Measurements from ENCODE around the gene DSCAML1.
"Not testable (repeated sequence)": the region's sequence is repeated elsewhere in the genome, so short reads cannot be mapped to it uniquely, and the experiment has no call there.

DSCAML1 gene

DNA sequence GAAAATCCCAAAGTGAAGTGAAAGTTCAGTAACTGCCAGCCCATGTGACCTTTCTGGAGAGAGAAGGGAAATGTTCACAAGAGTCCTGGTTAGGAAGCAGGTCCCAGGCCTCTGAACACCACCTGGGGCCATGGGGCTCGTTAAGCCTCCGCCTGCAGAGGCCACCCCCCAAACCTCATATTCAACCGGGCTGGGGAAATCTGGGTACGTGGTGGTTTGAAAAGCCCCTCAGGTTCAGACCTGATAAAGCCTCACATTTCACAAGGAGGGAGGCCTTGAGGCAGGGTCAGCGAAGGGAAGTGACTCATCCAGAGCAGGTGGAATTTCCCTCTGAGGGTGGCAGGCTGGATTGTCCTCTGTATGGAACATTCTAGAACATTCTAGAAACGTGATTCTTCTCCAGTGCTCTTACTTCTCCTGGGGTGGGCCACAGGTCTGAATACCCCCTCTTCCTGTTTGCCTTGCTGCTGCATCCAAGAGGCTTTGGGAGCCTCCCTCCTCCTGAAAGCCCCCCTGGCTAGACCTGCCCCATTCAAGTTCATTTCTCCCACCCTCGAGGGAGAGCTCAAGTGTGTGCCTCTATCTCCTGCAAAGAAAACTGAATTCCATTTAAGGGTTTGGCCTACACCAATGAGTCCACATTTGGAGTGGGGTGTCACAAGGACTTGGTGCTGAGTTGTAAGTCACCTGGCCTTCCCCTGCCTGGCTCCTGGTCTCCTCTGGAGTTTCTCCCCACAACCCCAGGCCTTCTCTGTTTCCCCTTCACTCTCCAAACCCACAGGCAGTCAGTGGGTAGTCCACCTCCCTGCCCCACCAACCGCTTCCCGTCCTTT, 21.2 kb upstream of the DSCAML1 start:
- no peak for DNase-seq

- DNase-seq = peak; percentile 48
Observed at GRCh38 chr11:117817368-117818040, 20.5 kb upstream of the DSCAML1 start.

DNA sequence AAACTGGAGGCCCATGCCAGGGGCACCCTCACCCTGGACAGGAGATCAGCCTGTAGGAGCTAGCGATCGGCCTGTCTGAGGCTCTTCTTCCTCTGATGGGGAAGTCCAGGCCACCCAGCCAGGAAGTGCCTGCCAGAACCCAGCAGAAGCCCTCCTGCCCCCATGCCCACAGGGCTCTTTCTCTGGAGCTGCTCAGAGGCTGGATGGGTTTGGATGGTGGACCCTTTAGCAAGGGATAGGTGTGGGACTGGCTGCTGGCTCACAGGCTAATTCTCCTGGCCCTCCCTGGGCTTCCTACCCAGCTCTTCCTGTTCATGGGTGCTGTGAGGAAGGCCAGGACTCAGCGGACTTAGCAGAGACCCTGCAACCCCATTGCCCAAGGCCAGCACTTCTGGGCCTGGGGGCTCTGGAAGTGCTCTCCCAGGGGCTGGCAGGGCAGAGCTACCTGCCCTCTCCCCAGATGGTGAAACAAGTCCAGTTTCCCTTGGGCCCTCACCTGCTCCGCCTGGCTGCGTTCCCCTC, 19.9 kb upstream of the DSCAML1 start:
- DNase-seq = no peak

DNA sequence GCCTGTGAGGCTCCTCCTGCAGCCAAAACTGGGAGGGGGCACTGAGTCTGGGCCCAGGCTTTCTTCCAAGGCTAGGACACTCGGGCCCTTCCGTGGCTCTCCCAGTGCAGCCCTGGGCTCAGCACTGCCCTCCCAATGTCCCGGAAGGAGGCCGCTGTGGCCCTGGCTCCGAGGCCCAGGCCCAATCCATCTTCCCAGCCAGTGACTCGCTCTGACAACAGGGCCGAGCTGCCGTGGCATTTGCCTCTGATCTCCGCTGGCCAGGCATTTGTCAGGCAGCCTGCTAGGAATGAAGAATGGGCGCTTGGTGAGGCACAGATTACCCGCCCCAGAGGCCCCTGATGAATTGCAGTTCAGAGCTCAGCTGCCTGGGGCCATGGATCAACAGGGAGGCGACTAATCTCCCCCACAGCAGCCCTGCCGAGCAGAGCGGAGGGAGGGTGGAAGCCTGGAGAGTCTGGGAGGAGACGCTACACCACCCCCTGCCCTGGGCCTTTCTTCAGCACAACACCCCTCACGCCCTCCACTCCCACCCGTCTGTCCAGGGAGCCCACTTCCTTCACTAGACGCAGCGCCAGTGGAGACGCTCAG, 19.2 kb upstream of the DSCAML1 start:
- DNase-seq = no peak

- no peak for DNase-seq
Observed at GRCh38 chr11:117815262-117815803, 18.3 kb upstream of the DSCAML1 start.

DNA sequence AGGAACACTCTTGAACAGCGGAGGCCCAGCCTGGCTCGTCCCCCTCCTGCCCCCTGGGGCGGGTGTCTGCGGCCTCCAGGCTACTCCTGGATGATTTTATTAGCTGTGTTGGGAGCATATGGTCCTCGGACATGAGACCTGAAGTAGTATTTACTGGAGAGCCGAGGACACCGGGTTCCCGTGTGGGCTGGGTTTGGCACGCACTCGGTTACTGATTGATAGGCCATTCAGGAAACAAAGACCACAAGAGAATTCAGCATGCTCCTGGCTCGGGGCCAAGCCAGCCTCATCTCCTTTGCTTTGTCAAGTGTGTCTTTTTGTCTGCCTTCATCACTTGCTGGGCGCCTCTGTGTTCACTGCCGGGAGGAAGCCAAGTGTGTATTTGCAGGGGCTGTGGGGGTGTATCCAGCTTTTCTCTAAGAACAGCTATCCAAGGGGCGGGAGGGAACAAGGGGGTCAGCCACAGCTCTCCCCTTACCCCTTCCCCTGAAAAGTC, 17.8 kb upstream of the DSCAML1 start:
- DNase-seq = peak; percentile 32

DNA sequence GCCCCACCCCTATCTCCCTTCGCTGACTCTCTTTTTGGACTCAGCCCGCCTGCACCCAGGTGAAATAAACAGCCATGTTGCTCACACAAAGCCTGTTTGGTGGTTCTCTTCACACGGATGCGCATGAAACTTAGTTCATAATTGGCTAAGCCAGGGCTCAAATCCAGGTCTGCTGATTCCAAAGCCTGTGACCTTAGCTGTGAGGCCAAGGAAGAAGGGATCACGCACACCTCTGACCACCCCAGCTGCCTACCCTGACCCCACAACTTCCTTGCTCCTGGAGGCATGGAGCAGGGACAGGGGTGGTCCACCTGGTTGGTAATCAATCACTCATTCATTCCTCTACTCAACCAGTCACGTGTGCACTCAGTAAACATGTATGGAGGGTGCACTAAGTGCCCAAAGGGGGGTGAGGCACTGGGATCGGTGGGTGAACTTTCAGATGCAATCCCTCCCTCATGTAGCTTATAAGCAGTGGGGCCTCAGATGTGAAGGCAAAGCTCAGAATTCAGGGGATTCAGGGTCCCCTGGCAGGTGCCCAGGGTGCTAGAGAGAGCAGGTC, 17.3 kb upstream of the DSCAML1 start:
- no peak for DNase-seq

GRCh38 chr11:117810056-117810451, 13.0 kb upstream of the DSCAML1 start:
- DNase-seq = not testable (repeated sequence)

DNA sequence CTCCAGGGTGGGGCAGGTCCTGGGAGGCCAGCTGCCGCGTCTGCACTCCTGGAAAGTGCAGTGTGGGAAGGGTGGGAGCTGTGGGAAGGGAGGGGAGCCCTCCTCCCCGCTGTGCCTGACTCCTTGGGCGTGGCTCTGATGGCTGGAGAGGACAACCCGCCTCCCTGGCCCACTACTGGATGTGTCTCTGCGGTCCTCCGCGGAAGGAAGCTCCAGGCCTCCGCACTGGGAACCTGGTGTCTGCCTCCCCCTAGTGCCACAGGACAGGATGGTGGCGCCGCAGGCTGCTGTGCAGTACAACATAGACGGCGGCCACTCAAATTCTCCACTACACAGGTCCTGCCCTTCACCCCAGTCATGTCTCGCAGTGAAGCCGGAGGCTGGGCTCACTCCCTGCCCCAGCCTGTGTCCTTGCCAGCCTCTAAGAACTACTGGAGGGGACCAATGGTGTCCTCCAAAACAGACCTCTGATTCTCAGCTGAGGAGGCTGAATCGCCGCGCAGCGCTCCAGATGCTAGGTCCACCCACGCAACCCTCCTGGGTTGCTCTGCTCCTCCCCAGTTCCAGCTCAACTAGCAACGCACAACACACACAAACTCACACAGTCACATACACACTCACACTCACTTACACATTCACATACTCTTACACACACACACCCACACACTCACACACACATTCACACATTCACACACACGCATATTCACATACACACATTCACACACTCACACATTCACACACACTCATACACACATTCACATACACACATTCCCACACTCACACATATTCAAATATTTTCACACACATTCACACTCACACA, 12.4 kb upstream of the DSCAML1 start:
- peak; percentile 62 for DNase-seq

GRCh38 chr11:117808784-117809183, 11.8 kb upstream of the DSCAML1 start:
- no peak for DNase-seq

DNA sequence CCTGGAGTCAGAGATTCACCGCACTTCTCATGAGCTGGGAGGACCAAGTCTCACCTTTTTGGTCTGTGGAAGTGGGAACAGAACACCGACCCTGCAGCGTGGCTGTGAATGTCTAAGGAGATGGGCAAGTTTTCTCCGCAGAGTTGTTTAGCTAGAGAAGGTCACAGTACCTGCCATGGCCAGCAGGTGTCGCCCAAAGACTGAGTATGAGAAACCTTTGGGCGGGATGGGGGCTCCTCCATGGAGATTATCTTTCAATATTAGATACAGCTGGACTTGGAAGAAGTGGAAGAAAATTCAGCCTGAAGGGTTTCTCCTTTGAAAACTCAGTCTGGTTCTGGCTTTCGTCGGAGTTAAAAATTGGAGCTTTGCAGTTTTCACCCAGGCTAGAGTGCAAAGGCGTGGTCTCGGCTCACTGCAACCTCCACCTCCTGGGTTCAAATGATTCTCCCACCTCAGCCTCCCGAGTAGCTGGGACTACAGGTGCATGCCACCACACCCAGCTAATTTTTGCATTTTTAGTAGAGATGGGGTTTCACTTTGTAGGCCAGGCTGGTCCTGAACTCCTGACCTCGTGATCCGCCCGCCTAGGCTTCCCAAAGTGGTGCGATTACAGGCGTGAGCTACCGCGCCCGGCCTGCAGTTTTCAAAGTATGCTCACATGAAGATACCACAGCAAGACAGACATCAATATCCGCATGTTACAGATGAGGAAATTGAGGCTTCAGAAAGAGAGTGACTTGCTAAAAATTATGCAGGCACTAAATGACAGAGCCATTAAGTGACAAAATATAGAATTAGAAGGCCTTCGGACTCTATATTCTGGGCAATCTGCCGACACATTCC, 10.7 kb upstream of the DSCAML1 start:
- DNase-seq = peak; percentile 34

DNA sequence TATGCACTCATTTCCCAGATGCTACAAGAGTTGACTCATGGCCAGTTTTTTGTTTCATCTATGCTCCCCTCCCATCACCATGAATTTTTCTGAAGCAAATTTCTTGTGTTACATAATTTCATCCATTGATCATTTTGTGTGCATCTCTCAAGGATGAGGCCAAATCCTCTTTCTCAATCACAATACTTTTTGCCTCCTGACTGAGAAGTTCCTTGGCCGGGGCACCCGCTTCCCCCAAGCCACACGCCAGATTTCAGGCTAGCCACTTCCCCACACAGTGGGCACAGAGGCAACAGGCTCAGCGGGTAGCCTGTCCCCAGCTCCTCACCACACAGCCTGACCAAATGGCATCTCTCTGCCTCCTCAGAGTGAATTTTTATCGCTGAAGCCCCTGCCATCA, 9.8 kb upstream of the DSCAML1 start:
- no peak for DNase-seq

- no peak for DNase-seq
Observed at GRCh38 chr11:117805045-117805444, 8.0 kb upstream of the DSCAML1 start.

GRCh38 chr11:117803896-117804295, 6.9 kb upstream of the DSCAML1 start:
- no peak for DNase-seq

- no peak for DNase-seq
Observed at GRCh38 chr11:117799634-117800033, 2.6 kb upstream of the DSCAML1 start.

DNA sequence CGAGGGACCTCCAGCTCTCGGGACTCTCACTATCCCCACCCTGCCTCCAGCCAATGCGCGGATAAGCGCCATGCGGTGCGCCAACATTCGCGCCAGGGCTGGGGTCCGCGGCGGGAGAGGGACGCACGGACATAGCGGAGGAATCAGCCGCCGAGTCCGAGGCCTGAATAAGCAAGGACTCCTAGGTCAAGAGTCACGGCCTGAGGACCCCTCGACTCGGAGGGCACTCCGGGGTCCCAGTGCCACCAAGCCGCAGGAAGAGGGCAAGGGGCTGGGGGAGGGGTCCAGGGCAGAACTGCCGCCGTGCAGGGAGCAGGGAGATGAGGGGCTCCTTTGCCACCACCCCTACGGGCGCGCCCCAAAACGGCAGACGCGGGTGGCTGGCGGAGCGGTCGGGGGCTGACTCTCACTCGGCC, 552 bp downstream of the DSCAML1 start:
- no peak for DNase-seq

DNA sequence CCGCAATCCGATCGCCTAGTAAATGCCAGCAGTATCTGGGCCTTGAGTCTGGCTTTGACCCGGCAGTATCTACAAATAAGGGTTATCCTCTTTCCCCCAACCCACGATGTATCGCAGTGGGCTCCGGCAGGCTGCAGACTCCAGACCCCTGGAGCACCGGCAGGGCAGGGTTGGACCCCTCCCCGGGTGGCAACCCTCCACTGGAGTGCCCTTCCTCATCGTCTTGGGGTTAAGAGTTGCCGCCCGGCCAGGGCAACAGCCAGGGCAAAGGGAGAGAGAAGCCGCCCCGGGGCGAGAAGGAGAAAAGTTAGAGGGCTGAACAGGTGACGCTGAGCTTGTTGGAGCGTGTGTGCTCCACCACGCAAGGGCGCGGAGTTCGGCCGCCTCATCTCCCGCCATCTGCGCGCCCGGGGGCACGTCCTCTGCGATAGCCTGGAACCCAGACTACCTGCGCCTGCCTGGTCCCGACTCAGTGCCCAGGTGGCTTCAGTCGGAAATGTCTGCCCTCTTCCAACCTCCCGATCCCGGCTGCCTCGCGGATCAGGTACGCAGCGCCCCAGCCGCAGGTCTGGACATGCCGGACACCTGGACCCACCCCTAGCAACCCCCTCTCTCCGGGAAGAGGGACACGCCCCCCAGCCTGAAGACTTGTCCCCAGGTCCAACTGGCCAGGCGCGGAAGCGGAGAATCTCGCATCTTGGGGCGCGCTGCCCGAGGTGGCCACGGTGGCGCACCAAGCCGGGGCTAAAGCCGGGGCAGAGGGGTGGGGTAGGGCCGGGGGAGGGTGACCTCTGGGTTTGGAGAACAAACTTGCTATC, 1.2 kb downstream of the DSCAML1 start:
- DNase-seq = no peak

DNA sequence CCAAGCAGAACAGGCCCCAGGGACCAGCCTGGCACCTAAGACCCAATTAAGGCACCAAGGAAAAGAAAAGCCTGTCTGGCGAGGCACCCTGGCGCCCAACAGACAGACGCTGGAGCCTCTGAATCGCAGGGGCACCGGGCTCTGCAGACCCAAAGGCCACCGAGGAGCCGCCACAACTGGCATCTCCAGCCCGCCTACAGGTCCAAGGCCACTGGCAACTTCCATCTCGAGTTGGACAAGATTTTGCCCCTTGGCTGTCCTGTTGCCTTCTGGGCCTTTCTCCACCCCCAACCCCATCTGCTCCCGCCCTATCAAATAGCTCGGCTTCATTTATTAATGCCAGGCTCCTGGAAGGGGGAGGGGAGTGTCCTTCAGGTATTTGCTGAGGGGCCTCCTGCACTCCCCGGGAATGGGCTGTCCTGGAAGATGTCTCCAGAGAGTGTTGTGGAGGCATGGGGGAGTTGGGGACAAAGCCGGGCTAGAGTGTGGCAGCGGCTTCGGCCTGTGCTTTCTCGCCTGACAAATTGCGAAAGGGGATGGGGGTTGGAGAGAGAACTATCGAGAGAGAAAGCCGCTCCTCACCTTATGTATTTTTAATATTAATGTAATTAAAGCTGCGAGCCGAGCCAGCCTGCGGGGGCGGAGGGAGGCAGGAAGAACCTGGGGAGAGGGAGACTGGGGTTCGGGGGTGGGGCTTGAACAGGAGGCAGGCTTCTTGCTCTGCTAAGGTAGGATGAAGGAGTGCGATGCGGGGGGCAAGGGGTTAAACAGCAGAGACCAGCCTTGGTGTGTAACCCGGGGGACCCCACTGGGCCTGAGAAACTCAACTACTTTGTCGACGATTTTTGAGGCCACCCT, 2.0 kb downstream of the DSCAML1 start:
- DNase-seq = no peak

GRCh38 chr11:117794135-117794534, 2.9 kb downstream of the DSCAML1 start:
- no peak for DNase-seq
